Keratinocyte (primary cell): ENCODE measurements around the gene ENTHD1. TPM values are rescaled to one million over a fixed set of nuclear protein-coding genes. Genes with fewer than 3 reads are reported as not detected.

Experiments used
- DNase-seq: peaks from one replicate; pipeline ENCODE4 v3.0.0-alpha.2; 2011; ENCODE audit warnings: low read depth, missing footprints, low spot score
- FAIRE-seq: peaks from 2 replicates; lab custom pipeline; 2011; peaks lifted over from hg19 to GRCh38; lab: Jason Lieb, UNC
- H2AFZ ChIP-seq: 2 replicates; pipeline ENCODE4 v1.6.0; 2012; ENCODE audit warnings: low read length, control low read depth, inconsistent platforms; ENCODE audit not compliant: control insufficient read depth
- H3K27ac ChIP-seq: 2 replicates; pipeline ENCODE4 v1.5.1; 2011; ENCODE audit warnings: low read length; ENCODE audit not compliant: control insufficient read depth, insufficient read depth
- H3K27me3 ChIP-seq: 3 replicates; pipeline ENCODE4 v1.6.0; 2011; ENCODE audit warnings: low read length; ENCODE audit not compliant: control insufficient read depth, insufficient read depth; ENCODE audit errors: extremely low read depth
- H3K36me3 ChIP-seq, 2 experiments: 2 replicates in 1 of 2; 3 replicates in 1 of 2; pipeline ENCODE4 v1.5.1; 2011; ENCODE audit warnings: low read length in 2 of 2, mild to moderate bottlenecking in 1 of 2; ENCODE audit not compliant: control insufficient read depth in 2 of 2, insufficient read depth in 2 of 2; ENCODE audit errors: extremely low read depth in 1 of 2
- H3K4me1 ChIP-seq: 3 replicates; pipeline ENCODE4 v1.5.1; 2011; ENCODE audit warnings: low read length; ENCODE audit not compliant: control insufficient read depth, insufficient read depth; ENCODE audit errors: extremely low read depth
- H3K4me2 ChIP-seq: 3 replicates; pipeline ENCODE4 v1.6.0; 2011; ENCODE audit warnings: low read depth, low read length; ENCODE audit not compliant: control insufficient read depth, insufficient read depth; ENCODE audit errors: extremely low read depth
- H3K4me3 ChIP-seq, 3 experiments: fragments of 200-600 bp in 1 of 3; sonication (generic) in 1 of 3; 2 replicates in 2 of 3; 3 replicates in 1 of 3; pipeline ENCODE4 v1.5.1; 2011 to 2016; ENCODE audit warnings: low read length in 3 of 3, mild to moderate bottlenecking in 3 of 3, control low read depth in 2 of 3, inconsistent platforms in 1 of 3, low read depth in 1 of 3, mixed read lengths in 1 of 3, mixed run types in 1 of 3, moderate library complexity in 1 of 3; ENCODE audit not compliant: control insufficient read depth in 2 of 3, insufficient read depth in 2 of 3; ENCODE audit errors: extremely low read depth in 1 of 3
- H3K79me2 ChIP-seq: 2 replicates; pipeline ENCODE4 v1.6.0; 2012; ENCODE audit warnings: low read length; ENCODE audit not compliant: control insufficient read depth, insufficient read depth
- H3K9ac ChIP-seq: 3 replicates; pipeline ENCODE4 v1.6.0; 2011; ENCODE audit warnings: low read length; ENCODE audit not compliant: control insufficient read depth, insufficient read depth; ENCODE audit errors: extremely low read depth
- H3K9me1 ChIP-seq: 3 replicates; pipeline ENCODE4 v1.6.0; 2011; ENCODE audit warnings: low read length; ENCODE audit not compliant: control insufficient read depth, insufficient read depth; ENCODE audit errors: extremely low read depth
- H3K9me3 ChIP-seq: 2 replicates; pipeline ENCODE4 v1.5.1; 2012; ENCODE audit warnings: low read depth, low read length; ENCODE audit not compliant: control insufficient read depth
- H4K20me1 ChIP-seq: 3 replicates; pipeline ENCODE4 v1.6.0; 2011; ENCODE audit warnings: low read length; ENCODE audit not compliant: control insufficient read depth, insufficient read depth; ENCODE audit errors: extremely low read depth
- CTCF ChIP-seq, 3 experiments: IDR thresholded peaks in 1 of 3; conservative IDR thresholded peaks in 1 of 3; optimal IDR thresholded peaks in 1 of 3; 2 replicates in 2 of 3; 3 replicates in 1 of 3; pipeline versions ENCODE3 to v1.5.1; 2011; ENCODE audit warnings: low read length in 3 of 3, mild to moderate bottlenecking in 3 of 3, moderate library complexity in 2 of 3, control low read depth in 1 of 3, inconsistent platforms in 1 of 3; ENCODE audit not compliant: insufficient read depth in 2 of 3; ENCODE audit errors: extremely low read depth in 1 of 3
- EZH2 ChIP-seq: IDR thresholded peaks from one replicate; pipeline ENCODE4 v1.6.1; 2012; ENCODE audit warnings: inconsistent platforms, mild to moderate bottlenecking, low read length, moderate library complexity
- dilution Hi-C: fragments of 300-500 bp; cut with MboI; formaldehyde crosslinking; loops from one replicate; pipeline ENCODE4 v1.7.0; 2020; ENCODE audit warnings: low sequenced_read_pairs; ENCODE audit not compliant: extremely low pct_ligation_motif_present
- polyA plus RNA-seq, 5 experiments: library from polyadenylated mRNA; depleted of rRNA in 3 of 5; stranded (reverse) in 3 of 5; stranded (forward) in 1 of 5; unstranded in 1 of 5; fragments of >200 nt; gene quantifications; 1 replicate in 1 of 5; 2 replicates in 3 of 5; 3 replicates in 1 of 5; pipeline versions ENCODE4 v1.2.1 to v1.2.3, GENCODE V29; 2011 to 2012; ENCODE audit warnings: missing spikeins in 2 of 5, low read depth in 1 of 5, low replicate concordance in 1 of 5

The ENTHD1 gene
- polyA plus RNA-seq, 1 donor (not counting 4 experiments of a cell fraction or from before 2014, with no cell fraction given): not detected

DNA sequence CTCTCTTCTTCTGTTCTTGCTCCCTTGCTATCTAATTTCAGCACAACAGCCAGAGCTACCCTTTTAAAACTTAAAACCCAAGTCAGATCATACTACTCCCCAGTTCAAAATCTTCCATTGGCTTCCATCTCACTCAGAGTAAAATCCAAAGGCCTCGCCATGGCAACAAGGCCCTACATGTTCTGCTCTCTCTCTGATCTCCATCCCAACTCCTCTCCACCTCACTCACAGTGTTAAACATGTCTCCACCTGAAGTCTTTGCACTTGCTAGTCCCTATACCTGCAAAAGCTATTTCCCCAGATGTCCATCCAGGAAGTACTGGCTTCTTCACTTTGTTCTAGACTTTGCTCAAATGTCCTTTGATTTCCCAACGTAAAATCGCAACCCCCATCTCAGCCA, 4.3 kb upstream of the ENTHD1 start:
- Histone ChIP-seq H3K4me1 (no peaks in the 10 kb centered on the region), H3K9me1 (no peaks in the 10 kb centered on the region), H3K27ac (no peak overlapping the region), H3K9me3 (no peaks in the 10 kb centered on the region), H3K79me2 (no peaks in the 10 kb centered on the region), H3K4me2 (no peak overlapping the region), H3K9ac (no peak overlapping the region), H3K4me3 (no peak overlapping the region), H2AFZ (no peak overlapping the region), H3K36me3 (no peaks in the 10 kb centered on the region), H3K27me3 (peaks cover 3% of the 10 kb centered on the region), H4K20me1 (no peaks in the 10 kb centered on the region)
- no peak for TF ChIP-seq EZH2
- no peak for TF ChIP-seq CTCF (optimal IDR thresholded peaks at IDR 0.05 in 1 of 3, IDR thresholded peaks at IDR 0.05 in 1 of 3, conservative IDR thresholded peaks at IDR 0.05 in 1 of 3; ENCODE audit: extremely low read depth in 1 of 3, insufficient read depth in 2 of 3, low read length in 3 of 3)
- FAIRE-seq (no peak), DNase-seq (no peak)
- dilution Hi-C loops: no loop called here

DNA sequence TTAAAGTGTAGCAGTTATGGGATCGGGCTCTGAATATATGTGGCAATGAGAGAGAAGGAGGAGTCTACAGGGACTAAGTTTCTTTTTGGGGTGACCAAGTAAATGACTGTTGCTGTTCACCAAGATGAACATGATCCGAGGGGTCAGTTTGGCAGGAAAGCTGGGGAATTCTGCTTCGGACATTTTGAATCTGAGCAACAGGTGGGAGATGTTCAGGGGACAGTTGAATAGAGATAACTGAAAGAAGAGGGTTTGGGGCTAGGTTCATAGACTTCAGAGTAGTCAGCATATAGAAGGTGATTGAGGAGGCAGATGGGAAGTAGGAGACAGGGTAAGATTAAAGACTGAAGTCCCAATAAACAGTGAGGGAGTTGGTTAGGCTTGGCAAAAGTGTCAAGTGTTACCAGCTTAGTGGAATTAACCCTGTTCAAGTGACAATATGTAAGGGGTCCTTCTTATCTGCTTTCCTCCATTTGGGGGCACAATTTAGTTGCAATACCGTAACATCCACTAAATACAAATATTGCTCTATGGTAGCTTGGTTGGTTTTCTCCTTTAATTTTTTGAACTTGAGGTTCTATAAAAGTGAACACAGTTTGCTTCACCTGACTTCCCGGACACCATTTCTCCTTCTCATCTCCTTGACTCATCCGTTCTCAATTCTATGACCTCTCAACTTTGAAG, 2.9 kb upstream of the ENTHD1 start:
- no peak overlapping the region for H3K4me3 ChIP-seq
- no peaks in the 10 kb centered on the region for H3K4me1 ChIP-seq
- TF ChIP-seq EZH2: no peak
- H3K9ac ChIP-seq: no peak overlapping the region
- no peaks in the 10 kb centered on the region for H3K79me2 ChIP-seq
- H3K36me3 ChIP-seq: no peaks in the 10 kb centered on the region
- no peak overlapping the region for H3K4me2 ChIP-seq
- no peaks in the 10 kb centered on the region for H3K9me3 ChIP-seq
- H3K27ac ChIP-seq: no peak overlapping the region
- dilution Hi-C loops: no loop called here
- no peak overlapping the region for H2AFZ ChIP-seq
- H3K27me3 ChIP-seq: peaks cover 3% of the 10 kb centered on the region
- FAIRE-seq (no peak), DNase-seq (no peak)
- no peaks in the 10 kb centered on the region for H4K20me1 ChIP-seq
- no peaks in the 10 kb centered on the region for H3K9me1 ChIP-seq

GRCh38 chr22:39895682-39896081, 2.1 kb upstream of the ENTHD1 start:
- no peaks in the 10 kb centered on the region for H3K4me1 ChIP-seq

More at GRCh38 chr22:39895682-39896081, 2.1 kb upstream of the ENTHD1 start:
- no peak overlapping the region for H3K4me2 ChIP-seq
- H3K27ac ChIP-seq: no peak overlapping the region
- H3K79me2 ChIP-seq: no peaks in the 10 kb centered on the region
- no peaks in the 10 kb centered on the region for H3K27me3 ChIP-seq
- FAIRE-seq: no peak
- DNase-seq: no peak
- H2AFZ ChIP-seq: no peak overlapping the region
- H3K9me1 ChIP-seq: no peaks in the 10 kb centered on the region
- no peaks in the 10 kb centered on the region for H4K20me1 ChIP-seq
- H3K4me3 ChIP-seq: no peak overlapping the region
- H3K9ac ChIP-seq: no peak overlapping the region
- no peaks in the 10 kb centered on the region for H3K36me3 ChIP-seq
- dilution Hi-C loops: no loop called here
- no peak for TF ChIP-seq EZH2
- TF ChIP-seq CTCF (optimal IDR thresholded peaks at IDR 0.05 in 1 of 3, IDR thresholded peaks at IDR 0.05 in 1 of 3, conservative IDR thresholded peaks at IDR 0.05 in 1 of 3; ENCODE audit: extremely low read depth in 1 of 3, insufficient read depth in 2 of 3, low read length in 3 of 3): no peak
- no peaks in the 10 kb centered on the region for H3K9me3 ChIP-seq
